Loucy (cell line): ENCODE results near the gene SYNE2.

Experiments
- H2AFZ ChIP-seq: fragments of 200-600 bp; sonication (generic); 2 replicates; pipeline ENCODE4 v1.6.0; 2016; ENCODE audit warnings: antibody characterized with exemption, mild to moderate bottlenecking, low read length, moderate library complexity
- H3F3A ChIP-seq: fragments of 200-600 bp; 2 replicates; pipeline ENCODE4 v1.6.0; 2016; ENCODE audit warnings: antibody characterized with exemption, low read depth, mild to moderate bottlenecking
- H3K27me3 ChIP-seq: fragments of 200-600 bp; sonication (generic); 2 replicates; pipeline ENCODE4 v1.6.1; 2014; ENCODE audit warnings: low read length, mild to moderate bottlenecking; ENCODE audit not compliant: insufficient read depth, poor library complexity, severe bottlenecking
- H3K36me3 ChIP-seq: fragments of 200-600 bp; sonication (generic); 2 replicates; pipeline ENCODE4 v1.6.1; 2016; ENCODE audit warnings: low read length; ENCODE audit not compliant: insufficient read depth
- H3K4me1 ChIP-seq: fragments of 200-600 bp; sonication (generic); 2 replicates; pipeline ENCODE4 v1.5.1; 2014; ENCODE audit warnings: low read length, mild to moderate bottlenecking; ENCODE audit not compliant: insufficient read depth, poor library complexity, severe bottlenecking
- H3K4me2 ChIP-seq: fragments of 200-600 bp; sonication (generic); 2 replicates; pipeline ENCODE4 v1.6.0; 2014; ENCODE audit warnings: antibody characterized with exemption, low read length, low read depth, mild to moderate bottlenecking; ENCODE audit not compliant: poor library complexity, severe bottlenecking
- H3K4me3 ChIP-seq: fragments of 200-600 bp; sonication (generic); 2 replicates; pipeline ENCODE4 v1.5.1; 2014; ENCODE audit warnings: low read length, mild to moderate bottlenecking, mixed read lengths; ENCODE audit not compliant: poor library complexity, severe bottlenecking
- H3K79me2 ChIP-seq: fragments of 200-600 bp; sonication (generic); 2 replicates; pipeline ENCODE4 v1.6.1; 2014; ENCODE audit warnings: low read length; ENCODE audit not compliant: insufficient read depth
- H3K9ac ChIP-seq: fragments of 200-600 bp; sonication (generic); 2 replicates; pipeline ENCODE4 v1.6.0; 2014; ENCODE audit warnings: mild to moderate bottlenecking, low read depth, low read length, moderate library complexity; ENCODE audit not compliant: poor library complexity, severe bottlenecking
- H3K9me2 ChIP-seq: fragments of 200-600 bp; sonication (generic); replicated peaks from 2 replicates; pipeline ENCODE4 v1.6.1; 2016; ENCODE audit warnings: low read depth, low read length, mixed read lengths
- H3K9me3 ChIP-seq: fragments of 200-600 bp; sonication (generic); 2 replicates; pipeline ENCODE4 v1.6.1; 2014; ENCODE audit warnings: mild to moderate bottlenecking, antibody characterized with exemption, low read length, low read depth; ENCODE audit not compliant: insufficient read depth
- H4K20me1 ChIP-seq: fragments of 200-600 bp; sonication (generic); 2 replicates; pipeline ENCODE4 v1.6.0; 2014; ENCODE audit warnings: antibody characterized with exemption, low read length, mild to moderate bottlenecking; ENCODE audit not compliant: insufficient read depth, poor library complexity, severe bottlenecking
- EZH2phosphoT487 ChIP-seq: fragments of 200-600 bp; IDR thresholded peaks from 2 replicates; pipeline ENCODE4 v1.6.1; 2018; ENCODE audit warnings: antibody characterized with exemption, mild to moderate bottlenecking, moderate library complexity, borderline replicate concordance
- TF ChIP-seq, protein P1 (sequence below): fragments of 200-600 bp; sonication (generic); conservative IDR thresholded peaks from 2 replicates; pipeline ENCODE4 v1.5.1; 2014; ENCODE audit warnings: mild to moderate bottlenecking, antibody characterized with exemption, low read length

Gene SYNE2

GRCh38 chr14:63875311-63875710 lies 22.5 kb downstream of the SYNE2 start:
- Histone ChIP-seq H3K4me3 (no peak overlapping the region), H3F3A (no peaks in the 10 kb centered on the region), H4K20me1 (no peaks in the 10 kb centered on the region), H3K9me3 (no peaks in the 10 kb centered on the region), H2AFZ (no peak overlapping the region), H3K9ac (no peak overlapping the region), H3K4me1 (peaks cover 10% of the 10 kb centered on the region), H3K9me2 (no peaks in the 10 kb centered on the region), H3K4me2 (no peak overlapping the region), H3K36me3 (no peaks in the 10 kb centered on the region), H3K79me2 (peaks cover 21% of the 10 kb centered on the region; the same call in 1 of the 2 replicates), H3K27me3 (no peaks in the 10 kb centered on the region)
- TF ChIP-seq EZH2phosphoT487 = no peak
- TF ChIP-seq, protein P1, sequence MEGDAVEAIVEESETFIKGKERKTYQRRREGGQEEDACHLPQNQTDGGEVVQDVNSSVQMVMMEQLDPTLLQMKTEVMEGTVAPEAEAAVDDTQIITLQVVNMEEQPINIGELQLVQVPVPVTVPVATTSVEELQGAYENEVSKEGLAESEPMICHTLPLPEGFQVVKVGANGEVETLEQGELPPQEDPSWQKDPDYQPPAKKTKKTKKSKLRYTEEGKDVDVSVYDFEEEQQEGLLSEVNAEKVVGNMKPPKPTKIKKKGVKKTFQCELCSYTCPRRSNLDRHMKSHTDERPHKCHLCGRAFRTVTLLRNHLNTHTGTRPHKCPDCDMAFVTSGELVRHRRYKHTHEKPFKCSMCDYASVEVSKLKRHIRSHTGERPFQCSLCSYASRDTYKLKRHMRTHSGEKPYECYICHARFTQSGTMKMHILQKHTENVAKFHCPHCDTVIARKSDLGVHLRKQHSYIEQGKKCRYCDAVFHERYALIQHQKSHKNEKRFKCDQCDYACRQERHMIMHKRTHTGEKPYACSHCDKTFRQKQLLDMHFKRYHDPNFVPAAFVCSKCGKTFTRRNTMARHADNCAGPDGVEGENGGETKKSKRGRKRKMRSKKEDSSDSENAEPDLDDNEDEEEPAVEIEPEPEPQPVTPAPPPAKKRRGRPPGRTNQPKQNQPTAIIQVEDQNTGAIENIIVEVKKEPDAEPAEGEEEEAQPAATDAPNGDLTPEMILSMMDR = no peak

DNA sequence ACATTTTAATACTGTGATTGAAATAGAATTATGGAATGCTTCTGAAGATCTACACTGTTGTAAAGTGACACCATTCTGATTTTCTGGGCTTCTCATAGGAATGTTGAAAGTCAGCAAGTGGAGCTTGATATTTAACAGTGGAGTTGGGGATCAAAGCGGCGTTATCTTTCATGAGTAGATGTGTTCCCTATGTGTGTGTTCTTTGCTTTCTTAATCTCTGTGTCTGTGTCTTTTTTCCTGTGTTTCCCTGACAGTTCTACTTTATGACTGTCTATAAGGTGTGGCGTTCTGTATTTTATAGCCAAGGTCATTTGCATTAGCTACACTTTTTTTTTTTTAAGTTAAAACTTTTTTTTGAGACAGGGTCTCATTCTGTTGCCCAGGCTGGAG lies 24.7 kb downstream of the SYNE2 start:
- no peak overlapping the region for H3K4me3 ChIP-seq
- H3K36me3 ChIP-seq = no peaks in the 10 kb centered on the region

DNA sequence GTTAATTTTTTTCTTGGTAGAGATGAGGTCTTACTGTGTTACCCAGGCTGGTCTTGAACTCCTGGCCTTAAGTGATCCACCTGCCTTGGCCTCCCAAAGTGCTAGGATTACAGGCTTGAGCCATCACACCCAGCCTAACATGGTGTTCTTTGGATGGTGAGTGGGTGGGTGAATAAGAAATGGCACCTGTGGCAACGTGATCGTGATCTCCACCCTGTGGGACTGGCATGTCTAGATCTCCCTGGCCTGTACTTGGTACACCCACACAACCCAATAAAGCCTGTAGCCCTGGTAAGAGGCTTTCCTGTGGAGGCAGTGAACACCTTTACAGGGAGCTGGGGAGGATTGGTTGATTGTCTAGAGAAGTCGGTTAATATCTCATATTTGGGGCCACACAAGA lies 25.2 kb downstream of the SYNE2 start:
- H4K20me1 ChIP-seq = no peaks in the 10 kb centered on the region
- no peaks in the 10 kb centered on the region for H3K9me2 ChIP-seq
- peaks cover 22% of the 10 kb centered on the region; the same call in 1 of the 2 replicates for H3K79me2 ChIP-seq
- no peaks in the 10 kb centered on the region for H3K27me3 ChIP-seq
- TF ChIP-seq, protein P1 = no peak
- TF ChIP-seq EZH2phosphoT487 = no peak
- H3K4me1 ChIP-seq = peaks cover 10% of the 10 kb centered on the region
- no peaks in the 10 kb centered on the region for H3K36me3 ChIP-seq
- H3F3A ChIP-seq = no peaks in the 10 kb centered on the region
- no peak overlapping the region for H2AFZ ChIP-seq
- H3K4me3 ChIP-seq = no peak overlapping the region
- no peak overlapping the region for H3K9ac ChIP-seq
- H3K4me2 ChIP-seq = no peak overlapping the region
- H3K9me3 ChIP-seq = no peaks in the 10 kb centered on the region

More for the DNA sequence above, 24.7 kb downstream of the SYNE2 start:
- Histone ChIP-seq H3K79me2 (peaks cover 26% of the 10 kb centered on the region; the same call in 1 of the 2 replicates), H2AFZ (no peak overlapping the region), H3F3A (no peaks in the 10 kb centered on the region), H3K4me1 (peaks cover 10% of the 10 kb centered on the region), H3K9me2 (no peaks in the 10 kb centered on the region), H4K20me1 (no peaks in the 10 kb centered on the region), H3K9me3 (no peaks in the 10 kb centered on the region), H3K27me3 (no peaks in the 10 kb centered on the region), H3K9ac (no peak overlapping the region), H3K4me2 (no peak overlapping the region)
- TF ChIP-seq, protein P1 = no peak
- no peak for TF ChIP-seq EZH2phosphoT487
